ENCODE measurements around the gene CCL28. TPM values are rescaled to one million over a fixed set of nuclear protein-coding genes. Genes with fewer than 3 reads are reported as not detected.

The CCL28 gene
- total and polyA plus RNA-seq, 2 experiments from 2014 or later = 5.7 to 7.1 TPM

GRCh38 chr5:43338862-43339261, 73.3 kb downstream of the CCL28 start:
- no peaks in the 10 kb centered on the region for H3K4me1 ChIP-seq (ENCODE audit: insufficient read depth)
- H3K9me2 ChIP-seq (ENCODE audit: insufficient read depth) = no peaks in the 10 kb centered on the region
- H3K27ac ChIP-seq (ENCODE audit: low read depth) = no peak overlapping the region
- no peaks in the 10 kb centered on the region for H3K36me3 ChIP-seq (ENCODE audit: insufficient read depth)
- H2AFZ ChIP-seq = no peak overlapping the region
- no peaks in the 10 kb centered on the region for H3K79me2 ChIP-seq (replicated peaks; ENCODE audit: insufficient read depth)
- H3K27me3 ChIP-seq (ENCODE audit: insufficient read depth) = no peaks in the 10 kb centered on the region
- DNase-seq (ENCODE audit: low spot score) (no peak), ATAC-seq (no peak)
- no peaks in the 10 kb centered on the region for H4K20me1 ChIP-seq (replicated peaks; ENCODE audit: insufficient read depth)
- H3K27me3 Mint-ChIP-seq (ENCODE audit: insufficient read depth, low read depth, poor library complexity) = peaks cover 2% of the 10 kb centered on the region
- H3F3A ChIP-seq (replicated peaks; ENCODE audit: low read depth) = no peaks in the 10 kb centered on the region
- H3K27ac Mint-ChIP-seq = no peak overlapping the region
- peaks cover 72% of the 10 kb centered on the region for H3K9me3 Mint-ChIP-seq
- no peaks in the 10 kb centered on the region for H3K4me1 Mint-ChIP-seq
- TF ChIP-seq ZNF331 (CRISPR knock-in tag; IDR thresholded peaks at IDR 0.05; ENCODE audit: low read depth) (no peak), ETS1 (IDR thresholded peaks at IDR 0.05) (no peak), ZNF114 (CRISPR knock-in tag; IDR thresholded peaks at IDR 0.05) (no peak), STAT1 (IDR thresholded peaks at IDR 0.05; ENCODE audit: unreplicated experiment) (no peak), ZNF462 (CRISPR knock-in tag; IDR thresholded peaks at IDR 0.05) (no peak)
- TF ChIP-seq, protein P1, sequence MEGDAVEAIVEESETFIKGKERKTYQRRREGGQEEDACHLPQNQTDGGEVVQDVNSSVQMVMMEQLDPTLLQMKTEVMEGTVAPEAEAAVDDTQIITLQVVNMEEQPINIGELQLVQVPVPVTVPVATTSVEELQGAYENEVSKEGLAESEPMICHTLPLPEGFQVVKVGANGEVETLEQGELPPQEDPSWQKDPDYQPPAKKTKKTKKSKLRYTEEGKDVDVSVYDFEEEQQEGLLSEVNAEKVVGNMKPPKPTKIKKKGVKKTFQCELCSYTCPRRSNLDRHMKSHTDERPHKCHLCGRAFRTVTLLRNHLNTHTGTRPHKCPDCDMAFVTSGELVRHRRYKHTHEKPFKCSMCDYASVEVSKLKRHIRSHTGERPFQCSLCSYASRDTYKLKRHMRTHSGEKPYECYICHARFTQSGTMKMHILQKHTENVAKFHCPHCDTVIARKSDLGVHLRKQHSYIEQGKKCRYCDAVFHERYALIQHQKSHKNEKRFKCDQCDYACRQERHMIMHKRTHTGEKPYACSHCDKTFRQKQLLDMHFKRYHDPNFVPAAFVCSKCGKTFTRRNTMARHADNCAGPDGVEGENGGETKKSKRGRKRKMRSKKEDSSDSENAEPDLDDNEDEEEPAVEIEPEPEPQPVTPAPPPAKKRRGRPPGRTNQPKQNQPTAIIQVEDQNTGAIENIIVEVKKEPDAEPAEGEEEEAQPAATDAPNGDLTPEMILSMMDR (conservative IDR thresholded peaks at IDR 0.05; ENCODE audit: low read depth in 2 of 2) = no peak
- no peak overlapping the region for H3K4me3 ChIP-seq
- no peak overlapping the region for H3K4me3 Mint-ChIP-seq
- peaks cover 20% of the 10 kb centered on the region for H3K36me3 Mint-ChIP-seq (ENCODE audit: low read depth)
- H3K4me2 ChIP-seq = no peak overlapping the region
